Stimulated activated CD4-positive, alpha-beta T cell treated with anti-CD3 and anti-CD28 coated beads, Interleukin-1b, Interleukin-23, amount 100 ng/mL, for 1 hour (primary cell): Measurements from ENCODE around the gene ID1.
"Not testable (repeated sequence)": the region's sequence is repeated elsewhere in the genome, so short reads cannot be mapped to it uniquely, and the experiment has no call there.

ENCODE experiments used
- DNase-seq, 2 donors: peaks; one replicate each; pipeline ENCODE4 v3.0.0-alpha.2; 2020; ENCODE audit warnings: low read depth in 2 of 2

The ID1 gene

DNA sequence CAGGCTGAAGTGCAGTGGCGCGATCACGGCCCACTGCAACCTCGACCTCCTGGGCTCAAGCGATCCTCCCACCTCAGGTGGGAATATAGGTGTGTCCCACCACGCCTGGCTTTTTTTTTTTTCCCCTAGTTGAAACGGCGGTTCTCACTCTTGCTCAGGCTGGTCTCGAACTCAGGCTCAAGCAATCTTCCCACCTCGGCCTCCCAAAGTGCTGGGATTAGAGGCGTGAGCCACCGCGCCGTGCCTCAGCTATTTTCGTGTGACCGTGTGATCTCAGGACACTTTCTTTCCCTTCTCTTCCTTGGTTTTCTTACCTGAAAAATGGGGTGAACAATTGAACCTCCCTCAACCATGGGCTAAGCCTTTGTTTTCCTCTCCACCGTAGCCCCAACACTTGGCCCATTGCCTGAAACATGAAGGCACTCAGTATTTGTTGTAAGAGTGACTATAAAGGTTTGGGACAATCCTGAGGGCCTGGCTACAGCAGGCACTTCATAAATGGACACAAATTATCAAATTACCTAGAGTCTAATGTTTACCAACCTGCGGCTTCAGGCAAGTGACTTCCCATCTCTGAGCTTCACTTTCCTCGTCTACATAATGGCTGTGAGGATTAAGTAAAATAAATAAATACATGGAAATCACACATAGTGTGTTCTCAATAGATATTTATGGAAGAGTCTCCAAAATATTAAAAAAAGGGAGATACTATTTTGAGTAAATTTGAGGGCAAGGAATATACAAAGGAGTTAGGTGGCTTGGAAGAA is 31.4 kb upstream of the ID1 start:
- DNase-seq: no peak

DNA sequence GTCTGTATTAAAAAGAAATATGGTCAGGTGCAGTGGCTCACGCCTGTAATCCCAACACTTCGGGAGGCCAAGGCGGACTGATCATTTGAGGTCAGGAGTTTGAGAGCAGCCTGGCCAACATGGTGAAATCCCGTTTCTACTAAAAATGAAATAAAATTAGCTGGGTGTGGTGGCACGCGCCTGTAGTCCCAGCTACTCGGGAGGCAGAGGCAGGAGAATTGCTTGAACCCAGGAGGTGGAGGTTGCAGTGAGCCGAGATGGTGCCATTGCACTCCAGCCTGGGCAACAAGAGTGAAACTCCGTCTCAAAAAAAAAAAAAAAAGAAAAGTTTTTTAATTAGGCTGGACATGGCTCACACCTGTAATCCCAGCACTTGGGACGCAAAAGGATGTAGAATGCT is 30.1 kb upstream of the ID1 start:
- DNase-seq: not testable (repeated sequence)

DNA sequence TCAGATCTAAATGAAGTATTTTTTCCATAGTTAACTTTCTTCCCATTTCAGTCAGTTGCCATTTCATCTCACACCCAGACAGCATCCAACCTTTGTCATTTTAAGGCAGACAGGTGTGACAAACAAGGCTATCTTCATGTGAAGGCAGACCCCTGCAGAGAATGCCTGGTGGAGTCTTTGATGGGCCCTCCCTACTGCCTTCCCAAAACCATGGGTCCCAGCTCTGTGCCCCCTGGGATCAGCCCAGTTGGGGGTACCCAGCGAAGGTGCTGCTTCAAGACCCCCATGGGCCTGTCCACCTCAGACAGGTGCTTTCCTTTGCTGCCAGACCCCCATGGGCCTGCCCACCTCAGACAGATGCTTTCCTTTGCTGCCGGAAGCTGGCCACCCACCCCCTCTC is 28.3 kb upstream of the ID1 start:
- no peak for DNase-seq

DNA sequence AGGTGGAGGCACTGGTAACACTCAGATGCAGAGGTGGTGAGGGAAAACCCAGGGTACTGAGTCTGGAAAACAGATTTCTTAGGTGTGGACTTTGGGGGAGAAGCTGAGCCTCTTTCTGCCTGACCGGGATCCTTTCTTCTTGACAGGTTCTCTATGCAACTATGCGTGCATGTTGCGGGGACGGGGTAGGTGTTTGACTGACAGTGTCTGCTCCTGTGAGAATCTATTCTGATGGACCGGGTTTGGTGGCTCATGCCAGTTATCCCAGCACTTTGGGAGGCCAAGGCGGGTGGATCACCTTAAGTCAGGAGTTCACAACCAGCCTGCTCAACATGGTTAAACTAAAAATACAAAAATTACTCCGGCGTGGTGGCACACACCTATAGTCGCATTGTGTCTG is 27.9 kb upstream of the ID1 start:
- no peak for DNase-seq

DNA sequence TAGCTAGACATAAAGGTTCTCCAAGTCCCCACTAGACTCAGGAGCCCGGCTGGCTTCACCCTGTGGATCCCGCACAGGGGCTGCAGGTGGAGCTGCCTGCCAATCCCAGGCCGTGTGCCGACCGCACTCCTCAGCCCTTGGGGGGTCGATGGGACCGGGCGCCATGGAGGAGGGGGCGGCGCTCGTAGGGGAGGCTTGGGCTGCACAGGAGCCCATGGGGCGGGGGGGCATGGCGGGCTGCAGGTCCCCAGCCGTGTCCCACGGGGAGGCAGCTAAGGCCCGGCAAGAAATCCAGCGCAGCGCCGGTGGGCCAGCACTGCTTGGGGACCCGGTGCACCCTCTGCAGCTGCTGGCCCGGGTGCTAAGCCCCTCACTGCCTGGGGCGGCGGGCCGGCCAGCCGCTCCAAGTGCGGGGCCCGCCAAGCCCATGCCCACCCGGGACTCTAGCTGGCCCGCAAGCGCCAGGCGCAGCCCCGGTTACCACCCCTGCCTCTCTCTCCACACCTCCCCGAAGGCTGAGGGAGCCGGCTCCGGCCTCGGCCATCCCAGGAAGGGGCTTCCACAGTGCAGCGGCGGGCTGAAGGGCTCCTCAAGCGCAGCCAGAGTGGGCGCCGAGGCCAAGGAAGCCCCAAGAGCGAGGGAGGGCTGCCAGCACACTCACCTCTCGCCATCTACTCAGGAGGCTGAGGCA is 26.5 kb upstream of the ID1 start:
- DNase-seq: no peak

DNA sequence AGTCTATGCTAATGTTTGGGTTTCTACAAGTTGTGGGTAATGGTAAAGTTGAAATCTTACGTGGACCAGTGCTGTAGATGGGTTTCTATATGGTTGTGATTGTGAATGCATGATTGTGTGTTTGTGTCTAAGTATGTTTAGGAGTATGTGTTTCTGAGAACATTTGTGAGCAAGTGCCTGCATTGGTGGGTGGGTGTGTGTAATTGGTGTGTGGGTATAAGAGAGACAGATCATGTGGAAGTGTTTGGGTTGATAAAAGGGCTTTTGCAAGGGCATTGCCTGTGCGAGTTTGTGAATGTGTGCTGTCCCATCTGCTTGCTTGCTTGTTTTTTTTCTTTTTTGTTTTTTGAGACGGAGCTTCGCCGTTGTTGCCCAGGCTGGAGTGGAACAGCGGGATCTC is 25.8 kb upstream of the ID1 start:
- DNase-seq: no peak

DNA sequence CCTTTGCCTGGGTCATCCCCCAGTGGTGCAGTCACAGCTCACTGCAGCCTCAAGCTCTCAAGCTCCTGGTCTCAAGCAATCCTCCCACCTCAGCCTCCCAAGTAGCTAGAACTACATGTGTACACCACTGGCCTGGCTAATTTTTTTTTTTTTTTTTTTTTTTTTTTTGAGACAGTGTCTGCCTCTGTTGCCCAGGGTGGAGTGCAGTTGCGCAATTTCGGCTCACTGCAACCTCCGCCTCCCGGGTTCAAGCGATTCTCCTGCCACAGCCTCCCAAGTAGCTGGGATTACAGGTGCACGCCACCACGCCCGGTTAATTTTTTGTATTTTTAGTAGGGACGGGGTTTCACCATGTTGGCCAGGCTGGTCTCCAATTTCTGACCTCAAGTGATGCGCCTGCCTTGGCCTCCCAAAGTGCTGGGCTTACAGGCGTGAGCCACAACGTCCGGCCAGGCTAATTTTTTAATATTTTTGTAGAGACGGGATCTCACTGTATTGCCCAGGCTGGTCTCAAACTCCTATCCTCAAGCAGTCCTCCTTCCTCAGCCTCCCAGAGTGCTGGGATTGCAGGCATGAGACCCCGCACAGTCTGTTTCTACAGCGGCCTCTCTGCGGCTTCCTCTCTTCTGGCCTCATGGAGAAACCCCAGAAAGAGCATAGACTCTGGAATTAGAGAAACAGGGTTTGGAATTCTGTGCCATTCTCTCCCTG is 25.0 kb upstream of the ID1 start:
- not testable (repeated sequence) for DNase-seq

DNA sequence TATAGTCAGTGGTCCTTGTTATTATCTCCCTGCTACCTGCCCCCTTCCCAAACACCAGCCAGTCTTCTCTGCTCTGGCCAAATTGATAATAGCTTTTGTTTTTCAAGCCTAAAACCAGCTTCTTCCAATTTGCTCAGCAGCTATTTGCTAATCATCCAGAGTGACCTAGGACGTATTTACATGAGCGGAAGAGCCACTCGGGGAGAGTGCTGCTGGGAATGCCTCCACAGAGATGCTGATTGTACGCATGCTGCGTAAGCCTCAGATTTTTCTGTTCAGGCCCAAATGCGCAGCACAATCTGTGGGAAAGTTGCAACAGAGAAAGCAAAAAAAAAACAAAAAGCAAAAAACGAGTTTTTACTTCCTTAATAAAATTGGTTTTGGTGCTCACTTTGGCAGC is 24.4 kb upstream of the ID1 start:
- no peak for DNase-seq

DNA sequence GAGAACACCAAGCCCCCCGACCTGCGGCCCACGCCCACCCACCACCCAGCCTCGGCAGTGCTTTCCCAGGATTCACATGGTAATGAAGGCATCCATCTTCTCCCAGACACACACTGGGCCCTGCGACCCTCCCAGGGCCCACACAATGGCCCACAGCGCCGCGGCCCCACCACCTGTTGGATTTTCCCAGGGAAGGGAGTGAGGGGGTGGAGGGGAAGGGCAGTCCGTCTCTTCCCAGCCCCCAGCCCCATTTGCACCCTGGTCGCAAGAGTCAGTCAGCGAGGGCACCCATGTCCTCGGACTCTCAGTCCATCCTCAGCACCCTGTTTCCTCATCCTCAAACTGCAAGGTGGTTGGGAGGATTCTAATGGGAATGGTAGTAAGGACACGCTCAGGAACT is 23.7 kb upstream of the ID1 start:
- no peak for DNase-seq

DNA sequence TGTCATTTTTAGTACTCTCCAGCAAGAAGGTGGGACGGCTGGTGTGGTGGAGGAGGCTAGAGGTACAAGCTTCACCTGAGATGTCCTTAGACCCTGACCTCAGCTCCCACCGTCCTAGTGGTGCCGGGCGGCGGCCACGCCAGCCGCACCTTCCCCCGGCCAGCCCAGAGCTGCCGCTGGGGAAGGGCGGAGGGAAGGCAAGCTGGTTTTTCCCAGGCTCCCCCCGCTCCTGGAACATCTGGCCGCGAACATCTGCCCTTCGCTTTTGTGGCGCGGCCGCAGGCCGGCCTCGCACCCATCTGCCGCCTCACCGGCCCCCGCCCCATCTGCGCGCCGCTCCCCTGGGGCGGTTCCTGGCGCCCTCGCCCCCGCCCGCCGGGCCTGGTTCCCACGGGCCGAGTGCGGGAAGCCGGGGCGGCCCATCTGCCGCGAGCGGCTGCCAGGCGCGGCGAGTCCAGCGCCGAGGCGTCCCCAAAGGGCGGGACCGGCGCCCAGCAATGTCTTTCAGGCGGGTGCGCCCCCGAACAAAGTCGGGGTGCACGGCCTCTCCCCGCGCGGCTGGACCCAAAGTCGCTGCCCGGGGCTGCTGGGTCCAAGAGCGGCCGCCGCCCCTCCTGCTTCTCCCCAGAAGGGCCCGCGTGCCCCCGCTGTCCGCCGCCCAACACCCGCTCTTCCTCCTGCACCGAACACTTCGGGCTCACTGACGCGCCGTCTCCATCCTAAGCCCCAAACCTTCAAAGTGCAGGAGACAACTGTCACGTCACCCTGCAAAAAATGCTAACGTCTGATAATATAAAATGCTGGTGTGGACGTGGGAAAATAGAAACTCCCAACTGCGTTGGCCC is 17.3 kb upstream of the ID1 start:
- no peak for DNase-seq

DNA sequence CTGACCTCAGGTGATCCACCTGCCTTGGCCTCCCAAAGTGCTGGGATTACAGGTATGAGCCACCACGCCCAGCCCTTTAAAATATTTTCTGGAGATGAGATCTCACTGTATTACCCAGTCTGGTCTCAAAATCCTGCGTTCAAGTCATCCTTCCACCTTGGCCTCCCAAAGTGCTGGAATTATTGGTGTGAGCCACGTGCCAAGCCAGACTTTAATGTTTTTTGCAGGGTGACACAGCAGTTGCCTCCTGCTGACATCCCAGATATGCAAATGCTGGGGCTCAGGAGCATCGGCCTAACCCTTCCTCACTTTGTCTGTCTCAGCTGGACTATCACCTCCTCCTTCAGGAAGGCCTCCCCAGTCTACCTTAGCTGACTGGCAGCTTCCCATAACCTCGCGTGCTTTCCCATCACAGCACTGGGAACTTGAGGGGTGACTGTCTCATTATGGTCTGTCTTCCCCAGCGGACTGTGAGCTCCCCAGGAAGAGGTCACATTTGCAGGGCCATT is 14.3 kb upstream of the ID1 start:
- DNase-seq: no peak

DNA sequence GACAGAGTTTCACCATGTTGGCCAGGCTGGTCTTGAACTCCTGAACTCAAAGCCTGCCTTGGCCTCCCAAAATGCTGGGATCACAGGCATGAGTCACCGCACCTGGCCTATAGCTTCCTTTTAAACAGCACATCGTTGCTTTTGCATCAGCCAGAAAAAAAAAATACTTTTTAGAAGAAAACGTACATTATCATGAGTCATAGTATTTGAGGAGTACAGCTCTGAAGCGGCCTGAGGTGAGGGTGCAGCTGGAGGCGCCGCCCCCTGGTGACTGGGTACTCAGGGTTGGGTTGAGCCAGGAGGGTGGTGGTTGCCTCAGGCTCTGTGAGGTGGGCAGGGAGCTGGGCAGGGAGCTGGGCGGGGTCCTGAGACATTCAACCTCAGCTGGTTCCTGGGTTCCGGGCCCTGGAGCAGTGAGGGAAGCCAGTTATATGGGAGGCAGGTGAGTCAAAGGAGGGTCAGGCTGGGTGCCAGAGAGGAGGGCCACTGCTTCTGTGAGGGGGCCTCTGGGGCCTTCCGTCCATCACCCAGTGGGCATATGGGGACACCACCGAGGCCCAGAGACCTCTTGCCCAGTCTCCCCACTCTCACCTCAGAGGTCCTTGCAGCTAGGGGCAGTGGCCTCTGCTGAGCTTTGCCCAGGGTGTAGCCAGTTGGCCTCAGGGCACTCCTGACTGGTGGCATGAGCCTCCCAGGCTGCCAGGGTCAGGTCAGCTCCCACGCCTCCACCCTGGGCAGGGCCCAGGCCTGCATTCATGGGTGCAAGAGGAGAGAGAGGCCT is 11.7 kb upstream of the ID1 start:
- DNase-seq: no peak

DNA sequence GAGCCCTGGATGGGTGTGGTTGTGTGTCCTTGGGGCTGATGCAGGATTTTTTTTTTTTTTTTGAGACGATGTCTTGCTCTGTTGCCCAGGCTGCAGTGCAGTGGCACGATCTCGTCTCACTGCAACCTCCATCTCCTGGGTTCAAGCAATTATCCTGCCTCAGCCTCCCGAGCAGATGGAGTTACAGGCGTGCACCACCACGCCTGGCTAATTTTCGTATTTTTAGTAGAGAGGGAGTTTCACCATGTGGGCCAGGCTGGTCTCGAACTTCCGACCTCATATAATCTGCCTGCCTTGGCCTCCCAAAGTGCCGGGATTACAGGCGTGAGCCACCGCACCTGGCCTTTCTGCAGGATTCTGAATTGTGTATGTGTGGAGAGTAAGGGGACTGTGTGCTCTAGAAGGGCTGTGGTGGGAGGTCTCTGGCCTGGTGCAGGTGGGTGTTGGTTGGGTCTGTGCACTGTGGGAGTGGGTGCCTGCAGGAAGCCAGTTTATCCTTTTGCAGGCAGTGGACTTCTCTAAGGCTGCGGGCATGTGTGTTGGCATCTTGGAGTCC is 11.0 kb upstream of the ID1 start:
- DNase-seq: no peak

DNA sequence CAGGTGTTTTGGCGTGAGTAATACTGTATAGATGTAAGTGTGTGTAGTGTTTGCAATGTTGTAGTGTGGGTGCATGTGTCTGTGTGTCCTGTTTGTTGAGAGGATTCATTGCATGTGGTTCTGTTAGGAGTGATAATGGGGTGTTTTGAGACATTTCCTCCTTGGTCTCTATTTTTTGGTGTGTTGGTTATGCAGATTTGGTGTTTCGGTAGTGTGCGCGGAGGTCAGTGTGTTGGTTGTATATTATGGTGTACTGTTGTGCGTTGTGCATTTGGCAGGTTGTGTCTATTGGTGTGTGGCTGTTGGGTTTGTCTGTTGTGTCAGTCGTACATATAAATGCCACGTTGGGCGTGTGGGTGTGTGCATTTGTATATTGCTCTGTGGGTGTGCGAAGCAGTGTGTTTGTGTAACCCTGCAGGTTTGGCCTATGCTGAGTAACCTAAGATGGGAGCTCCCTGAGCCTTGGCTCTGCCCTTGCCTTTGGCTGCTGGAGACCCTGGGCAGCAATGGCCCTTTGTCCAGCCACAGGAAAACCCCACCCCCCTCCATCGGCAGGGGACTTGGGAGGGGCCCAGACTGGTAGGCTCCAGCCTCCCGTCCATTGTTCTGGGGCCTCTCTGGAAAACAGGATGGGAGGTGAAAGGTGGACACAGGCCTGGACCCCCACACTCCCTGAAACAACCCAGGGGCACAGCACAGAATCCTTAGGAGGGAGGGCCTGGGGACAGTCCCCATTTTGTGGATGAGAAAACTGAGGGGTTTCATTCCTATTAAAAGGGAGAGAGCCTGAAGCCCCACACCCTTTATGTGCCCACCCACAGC is 10.3 kb upstream of the ID1 start:
- no peak for DNase-seq

DNA sequence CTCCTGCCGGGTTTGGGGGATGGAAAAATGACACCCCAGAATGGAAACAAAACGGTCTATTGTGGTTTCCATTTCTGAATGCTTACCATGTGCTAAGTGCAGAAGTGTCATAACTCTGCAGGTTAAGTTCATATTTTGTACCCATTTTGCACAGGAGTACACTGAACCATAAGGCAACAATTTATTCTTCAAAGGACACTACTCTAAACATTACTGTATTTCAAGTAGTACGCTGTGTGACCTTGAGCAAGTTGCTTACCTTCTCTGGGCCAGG is 9.8 kb upstream of the ID1 start:
- no peak for DNase-seq

DNA sequence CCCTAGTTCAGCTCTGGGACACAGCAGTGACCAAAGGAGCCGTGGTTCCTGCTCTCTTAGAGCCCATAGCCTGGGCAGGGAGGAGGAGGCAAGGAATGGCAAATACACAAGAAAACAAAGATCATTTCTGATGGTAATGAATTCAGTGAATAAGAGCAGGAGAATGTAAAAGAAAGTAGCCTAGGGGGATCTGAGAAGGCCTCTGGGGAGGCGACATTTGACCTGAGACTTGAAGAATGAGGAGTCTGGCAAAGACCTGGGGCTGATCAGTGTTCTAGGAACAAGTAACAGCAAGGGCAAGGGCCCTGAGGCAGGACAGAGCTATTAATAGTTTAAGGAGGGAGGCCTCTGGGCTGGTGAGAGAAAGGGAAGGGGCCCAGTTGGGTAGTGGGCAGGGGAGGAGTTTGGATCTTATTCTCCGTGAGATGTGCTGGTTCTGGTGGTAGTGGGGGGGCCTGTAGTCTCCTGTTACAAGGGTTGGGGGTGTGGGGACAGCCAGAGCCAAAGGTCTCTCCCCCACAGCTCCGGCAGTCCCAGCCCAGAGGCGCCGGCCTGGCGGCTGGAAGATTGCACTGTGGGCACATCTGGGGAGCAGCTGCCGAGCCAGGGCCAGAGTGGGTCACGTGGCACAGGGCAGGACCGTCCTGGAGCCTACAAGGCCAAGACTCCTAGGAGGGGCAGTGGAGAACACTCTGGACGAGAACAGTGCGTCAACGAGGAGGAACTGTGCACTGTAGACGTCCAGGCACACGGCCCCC is 9.3 kb upstream of the ID1 start:
- DNase-seq: no peak

DNA sequence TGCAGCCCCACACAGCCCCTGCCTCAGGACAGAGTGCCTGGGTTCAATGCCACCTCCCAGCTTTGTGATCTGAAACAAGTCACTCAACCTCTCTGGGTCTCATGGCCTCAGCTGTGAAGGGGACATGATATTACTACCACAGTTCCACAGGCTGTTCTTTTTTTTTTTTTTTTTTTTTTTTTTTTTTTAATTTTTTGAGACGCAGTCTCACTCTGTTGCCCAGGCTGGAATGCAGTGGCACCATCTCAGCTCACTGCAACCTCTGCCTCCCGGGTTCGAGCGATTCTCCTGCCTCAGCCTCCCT is 8.7 kb upstream of the ID1 start:
- DNase-seq: not testable (repeated sequence)

DNA sequence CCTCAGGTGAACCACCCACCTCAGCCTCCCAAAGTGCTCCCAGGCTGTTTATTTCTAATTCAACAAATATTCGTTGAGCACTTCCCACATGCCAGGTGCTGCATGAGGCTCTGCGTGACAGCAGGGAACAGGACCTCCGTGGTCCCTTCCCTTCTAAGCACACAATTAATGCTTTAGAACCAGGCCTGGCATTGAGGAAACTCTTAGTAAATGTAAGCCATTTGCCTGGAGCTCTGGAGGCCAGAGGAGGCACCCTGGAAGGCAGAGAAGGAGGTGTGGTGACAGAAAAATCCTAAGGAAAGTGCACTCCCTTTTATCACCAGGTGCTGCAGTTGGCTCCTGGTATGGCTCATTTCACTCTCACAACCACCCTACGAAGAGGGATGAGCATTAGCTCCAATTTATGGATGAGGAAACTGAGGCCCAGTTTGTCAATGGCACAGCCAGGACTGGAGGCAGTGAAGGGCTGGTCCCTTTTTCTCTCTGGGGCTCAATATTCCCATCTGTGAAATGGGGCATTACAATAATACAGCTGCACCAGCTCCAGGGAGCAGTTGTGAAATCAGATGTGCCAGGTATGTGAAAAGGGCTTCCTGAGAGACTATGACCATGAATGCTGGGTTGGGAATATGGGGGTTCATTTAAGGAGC is 8.1 kb upstream of the ID1 start:
- no peak for DNase-seq

DNA sequence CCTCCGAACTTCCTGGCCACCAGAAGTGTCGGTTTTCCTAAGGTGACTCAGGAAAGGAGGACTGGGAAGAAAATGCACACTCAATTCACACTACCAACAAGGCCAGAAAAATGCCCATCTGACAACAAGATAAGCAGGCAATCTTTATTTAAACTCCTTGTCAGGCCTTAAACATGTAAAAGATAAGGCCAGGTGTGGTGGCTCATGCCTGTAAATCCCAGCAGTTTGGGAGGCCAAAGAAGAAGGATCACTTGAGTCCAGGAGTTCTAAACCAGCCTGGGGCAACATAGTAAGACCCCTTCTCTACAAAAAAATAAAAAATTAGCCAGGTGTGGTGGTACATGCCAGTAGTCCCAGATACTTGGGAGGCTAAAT is 7.6 kb upstream of the ID1 start:
- no peak for DNase-seq
